Measurements from ENCODE around the gene MATN1. TPM values are rescaled to one million over a fixed set of nuclear protein-coding genes. Genes with fewer than 3 reads are reported as not detected.

MATN1 gene
- total RNA-seq, 1 experiment from 2014 or later: not detected

DNA sequence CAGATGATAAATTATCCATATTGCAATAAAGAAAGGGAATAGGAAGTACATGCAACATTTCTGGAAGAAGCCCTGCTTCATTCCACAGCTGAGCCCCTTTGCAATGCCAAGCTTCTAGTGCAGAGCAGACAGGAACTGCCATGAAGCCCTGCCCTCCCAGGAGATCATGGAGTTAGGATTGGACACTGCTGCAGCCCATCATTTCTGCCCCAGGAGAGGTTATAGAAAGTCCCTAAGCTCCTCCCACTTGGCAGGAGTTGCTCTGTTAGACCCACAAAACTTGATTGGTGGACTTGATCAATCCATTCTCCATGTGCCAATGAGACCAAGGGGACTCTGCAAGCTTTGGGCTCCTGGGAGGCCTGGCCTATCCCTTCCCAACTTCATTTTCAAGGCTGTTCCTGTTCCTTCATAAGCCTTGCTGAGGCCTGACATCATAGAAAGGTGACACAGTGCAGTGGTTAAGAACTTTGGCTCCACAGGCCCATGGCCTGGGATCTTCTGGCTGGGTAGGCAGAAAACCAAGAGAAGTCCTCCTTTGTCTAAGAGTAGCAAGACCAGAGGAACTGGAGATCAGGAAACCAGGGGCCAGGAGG, 35.5 kb upstream of the MATN1 start:
- peak; percentile 8 to 41 for DNase-seq
- H3K36me3 ChIP-seq (ENCODE audit: control insufficient read depth, insufficient read depth, low read length): no peaks in the 10 kb centered on the region
- intact Hi-C loops (cut with micrococcal nuclease; ENCODE audit: unreplicated experiment): no loop called here
- TF ChIP-seq, protein P1, sequence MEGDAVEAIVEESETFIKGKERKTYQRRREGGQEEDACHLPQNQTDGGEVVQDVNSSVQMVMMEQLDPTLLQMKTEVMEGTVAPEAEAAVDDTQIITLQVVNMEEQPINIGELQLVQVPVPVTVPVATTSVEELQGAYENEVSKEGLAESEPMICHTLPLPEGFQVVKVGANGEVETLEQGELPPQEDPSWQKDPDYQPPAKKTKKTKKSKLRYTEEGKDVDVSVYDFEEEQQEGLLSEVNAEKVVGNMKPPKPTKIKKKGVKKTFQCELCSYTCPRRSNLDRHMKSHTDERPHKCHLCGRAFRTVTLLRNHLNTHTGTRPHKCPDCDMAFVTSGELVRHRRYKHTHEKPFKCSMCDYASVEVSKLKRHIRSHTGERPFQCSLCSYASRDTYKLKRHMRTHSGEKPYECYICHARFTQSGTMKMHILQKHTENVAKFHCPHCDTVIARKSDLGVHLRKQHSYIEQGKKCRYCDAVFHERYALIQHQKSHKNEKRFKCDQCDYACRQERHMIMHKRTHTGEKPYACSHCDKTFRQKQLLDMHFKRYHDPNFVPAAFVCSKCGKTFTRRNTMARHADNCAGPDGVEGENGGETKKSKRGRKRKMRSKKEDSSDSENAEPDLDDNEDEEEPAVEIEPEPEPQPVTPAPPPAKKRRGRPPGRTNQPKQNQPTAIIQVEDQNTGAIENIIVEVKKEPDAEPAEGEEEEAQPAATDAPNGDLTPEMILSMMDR (IDR thresholded peaks at IDR 0.05; ENCODE audit: insufficient read depth in 1 of 2, low read depth in 1 of 2, low read length in 1 of 2, severe bottlenecking in 1 of 2, unreplicated experiment in 1 of 2): no peak
- no peaks in the 10 kb centered on the region for H3K9me3 ChIP-seq
- H3K4me3 Mint-ChIP-seq (ENCODE audit: unreplicated experiment): no peak overlapping the region
- H3K27me3 Mint-ChIP-seq (ENCODE audit: insufficient read depth, unreplicated experiment): no peaks in the 10 kb centered on the region
- ChIA-PET POLR2A (interaction anchor here (0.5 kb wide), 1 partner anchor 41 kb away, joined by 3 read pairs; no protein-coding TSS in a partner anchor), CTCF (interaction anchor here (0.9 kb wide), 1 partner anchor 40 kb away, joined by 5 read pairs; no protein-coding TSS in a partner anchor)
- no peak overlapping the region for H3K4me3 ChIP-seq (ENCODE audit: low read depth, low read length)
- no peaks in the 10 kb centered on the region for H3K4me1 ChIP-seq
- no peak overlapping the region for H3K27ac Mint-ChIP-seq (ENCODE audit: unreplicated experiment)
- no peaks in the 10 kb centered on the region for H3K4me1 Mint-ChIP-seq (ENCODE audit: low read depth, unreplicated experiment)
- no TSS peak for BruUV-seq (replicated peaks)
- H3K36me3 Mint-ChIP-seq (ENCODE audit: insufficient read depth, unreplicated experiment): no peaks in the 10 kb centered on the region
- H3K27me3 ChIP-seq (replicated peaks; ENCODE audit: control insufficient read depth, insufficient read depth, low read length): no peaks in the 10 kb centered on the region
- no peaks in the 10 kb centered on the region for H3K9me3 Mint-ChIP-seq (ENCODE audit: unreplicated experiment)

DNA sequence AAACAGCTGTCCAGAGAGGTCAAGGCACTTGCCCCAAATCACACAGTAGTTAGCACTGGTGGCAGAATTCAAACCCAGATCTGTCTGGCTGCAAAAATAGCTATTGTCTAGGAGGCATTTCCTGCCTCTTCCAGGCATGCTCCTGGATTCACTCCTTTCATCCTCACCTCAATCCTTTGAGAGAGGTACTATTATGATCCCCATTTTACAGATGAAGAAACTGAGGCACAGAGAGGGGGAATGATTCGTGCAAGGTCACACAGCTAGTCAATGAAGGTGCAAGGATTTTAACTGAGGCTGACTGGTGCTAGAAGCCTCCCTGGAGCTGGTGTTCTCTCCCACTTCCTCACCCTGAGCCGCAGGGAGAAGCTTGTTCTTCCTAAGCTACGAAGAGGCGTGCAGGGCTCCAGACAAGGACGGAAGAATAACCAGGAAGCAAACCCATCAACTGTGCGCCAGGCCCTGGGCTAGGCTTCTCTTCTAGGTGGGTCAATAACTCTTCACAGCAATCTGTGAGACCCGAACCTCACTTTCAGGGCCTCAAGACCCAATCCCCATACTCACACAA, 34.8 kb upstream of the MATN1 start:
- Histone ChIP-seq H3K36me3 (ENCODE audit: control insufficient read depth, insufficient read depth, low read length) (no peaks in the 10 kb centered on the region), H3K27me3 (replicated peaks; ENCODE audit: control insufficient read depth, insufficient read depth, low read length) (no peaks in the 10 kb centered on the region), H3K4me3 (ENCODE audit: low read depth, low read length) (no peak overlapping the region), H3K9me3 (no peaks in the 10 kb centered on the region), H3K4me1 (no peaks in the 10 kb centered on the region)
- intact Hi-C loops (cut with micrococcal nuclease; ENCODE audit: unreplicated experiment): no loop called here
- Mint-ChIP-seq H3K27me3 (ENCODE audit: insufficient read depth, unreplicated experiment) (no peaks in the 10 kb centered on the region), H3K27ac (ENCODE audit: unreplicated experiment) (no peak overlapping the region), H3K9me3 (ENCODE audit: unreplicated experiment) (no peaks in the 10 kb centered on the region), H3K36me3 (ENCODE audit: insufficient read depth, unreplicated experiment) (no peaks in the 10 kb centered on the region), H3K4me3 (ENCODE audit: unreplicated experiment) (no peak overlapping the region), H3K4me1 (ENCODE audit: low read depth, unreplicated experiment) (no peaks in the 10 kb centered on the region)
- POLR2A ChIA-PET: no interaction called here
- CTCF ChIA-PET: interaction anchor here (0.9 kb wide), 1 partner anchor 40 kb away, joined by 5 read pairs; no protein-coding TSS in a partner anchor
- DNase-seq: no peak
- TF ChIP-seq, protein P1 (IDR thresholded peaks at IDR 0.05; ENCODE audit: insufficient read depth in 1 of 2, low read depth in 1 of 2, low read length in 1 of 2, severe bottlenecking in 1 of 2, unreplicated experiment in 1 of 2): no peak
- BruUV-seq (replicated peaks): no TSS peak

DNA sequence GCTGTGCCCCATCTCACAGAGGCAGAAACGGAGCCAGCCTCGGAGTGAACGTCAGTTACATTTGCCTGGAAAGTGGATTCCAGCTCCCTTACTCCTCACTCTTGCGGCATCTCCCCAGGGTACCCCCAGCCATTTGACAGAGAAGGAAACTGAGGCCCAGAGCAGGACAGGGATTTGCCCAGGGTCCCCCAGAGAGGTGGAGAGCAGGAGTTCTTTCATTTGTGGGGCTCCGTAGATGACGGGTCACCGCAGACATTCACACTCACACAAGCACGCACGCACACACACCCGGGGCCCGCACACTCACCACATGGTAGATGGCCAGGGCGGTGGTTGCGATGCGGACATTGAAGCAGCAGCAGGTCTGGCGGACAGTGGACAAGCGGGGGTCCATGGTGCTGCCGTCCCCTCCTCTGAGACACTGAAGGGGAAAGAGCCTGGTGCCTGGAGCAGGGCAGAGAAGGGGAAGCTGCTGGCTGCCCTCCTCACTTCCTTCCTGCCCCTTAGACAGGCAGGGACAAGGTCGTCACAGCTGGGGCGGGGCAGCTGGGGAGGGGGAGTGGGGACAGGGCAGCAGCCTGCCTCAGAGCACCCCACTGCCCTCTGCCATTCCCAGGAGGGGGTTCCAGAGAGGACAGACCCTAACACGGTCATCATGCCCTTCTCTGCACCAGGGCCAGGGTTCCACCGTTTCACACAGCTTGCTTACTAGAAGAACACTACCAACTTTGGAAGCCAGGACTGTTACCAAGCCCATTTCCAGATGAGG, 34.2 kb upstream of the MATN1 start, which contains the start of gene LAPTM5:
Gene LAPTM5 (minus strand): TSS at position 423 of the 769 bp plus-strand sequence. CDS start 29 bp downstream, at position 394.
- ChIA-PET CTCF (no interaction called here), POLR2A (no interaction called here)
- H3K36me3 ChIP-seq (ENCODE audit: control insufficient read depth, insufficient read depth, low read length): no peaks in the 10 kb centered on the region
- H3K4me1 ChIP-seq: no peaks in the 10 kb centered on the region
- no peaks in the 10 kb centered on the region for H3K9me3 ChIP-seq
- no peak within 1 kb of the TSS for H3K4me3 ChIP-seq (ENCODE audit: low read depth, low read length)
- Mint-ChIP-seq H3K36me3 (ENCODE audit: insufficient read depth, unreplicated experiment) (no peaks in the 10 kb centered on the region), H3K4me3 (ENCODE audit: unreplicated experiment) (no peak within 1 kb of the TSS), H3K27me3 (ENCODE audit: insufficient read depth, unreplicated experiment) (no peaks in the 10 kb centered on the region), H3K9me3 (ENCODE audit: unreplicated experiment) (no peaks in the 10 kb centered on the region), H3K4me1 (ENCODE audit: low read depth, unreplicated experiment) (no peaks in the 10 kb centered on the region), H3K27ac (ENCODE audit: unreplicated experiment) (no peak within 1 kb of the TSS)
- intact Hi-C loops (cut with micrococcal nuclease; ENCODE audit: unreplicated experiment): no loop called here
- TF ChIP-seq, protein P1 (IDR thresholded peaks at IDR 0.05; ENCODE audit: insufficient read depth in 1 of 2, low read depth in 1 of 2, low read length in 1 of 2, severe bottlenecking in 1 of 2, unreplicated experiment in 1 of 2): no peak
- no peak for DNase-seq
- BruUV-seq (replicated peaks): no TSS peak
- no peaks in the 10 kb centered on the region for H3K27me3 ChIP-seq (replicated peaks; ENCODE audit: control insufficient read depth, insufficient read depth, low read length)
